ENCODE measurements around the gene RUFY3.
A peak's percentile ranks its signal among the peaks of the same experiment; 100 is the strongest.

Gene RUFY3

DNA sequence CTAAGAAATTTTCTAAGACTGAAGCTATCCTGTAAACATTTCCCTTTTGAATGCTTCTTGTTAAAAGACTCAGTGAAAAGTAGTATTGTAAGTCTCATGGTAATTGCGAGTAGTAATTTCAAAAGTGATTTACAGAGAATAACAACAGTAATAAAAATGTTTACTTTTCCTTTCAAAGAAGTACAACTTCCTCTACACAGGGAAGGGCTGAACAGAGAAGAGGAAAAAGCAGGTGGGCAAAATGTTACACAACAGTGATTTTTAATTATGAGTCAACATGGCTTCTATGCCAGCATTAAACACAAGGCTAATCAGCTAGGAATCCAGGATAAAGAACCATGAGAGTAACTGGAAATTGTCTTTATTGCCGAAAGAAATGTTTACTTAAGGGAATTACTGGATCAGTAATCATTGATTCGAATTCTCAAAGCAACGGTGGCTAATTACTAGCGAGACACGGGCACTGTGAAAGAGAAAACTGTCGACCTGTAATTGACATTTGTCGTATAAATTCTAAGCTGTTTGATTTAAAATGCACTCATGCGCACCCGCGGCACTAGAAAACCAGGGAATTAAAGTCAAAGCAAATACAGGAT, 18.0 kb upstream of the RUFY3 start:
- Histone ChIP-seq H3K4me2 (ENCODE audit: low read length) (peak overlapping the region; percentile 81), H2AK5ac (ENCODE audit: low read length) (no peak overlapping the region), H3K4ac (ENCODE audit: low read depth, low read length) (no peak overlapping the region), H2BK15ac (replicated peaks; ENCODE audit: low read depth) (peak overlapping the region; percentile 39), H3K36me3 (ENCODE audit: control insufficient read depth, insufficient read depth, low read length) (no peaks in the 10 kb centered on the region), H4K8ac (ENCODE audit: low read depth, low read length) (peak overlapping the region; percentile 93), H4K5ac (ENCODE audit: low read length) (no peak overlapping the region), H2BK120ac (ENCODE audit: low read depth, low read length) (no peak overlapping the region), H3K9ac (ENCODE audit: low read length) (peak overlapping the region; percentile 88), H3K18ac (ENCODE audit: low read length) (peak overlapping the region; percentile 52), H3K27ac (ENCODE audit: low read depth, low read length) (peak overlapping the region; percentile 97), H3K4me1 (ENCODE audit: control insufficient read depth, low read depth, low read length) (peaks cover 2% of the 10 kb centered on the region), H3K4me3 (ENCODE audit: low read length) (peak overlapping the region; percentile 63), H3K27me3 (ENCODE audit: insufficient read depth, low read length, poor library complexity) (no peaks in the 10 kb centered on the region), H3K23ac (ENCODE audit: low read length) (peak overlapping the region; percentile 81), H3K56ac (ENCODE audit: low read length) (peak overlapping the region; percentile 93), H3K79me2 (ENCODE audit: control insufficient read depth, insufficient read depth, low read length) (peaks cover 9% of the 10 kb centered on the region), H3K79me1 (ENCODE audit: low read length) (no peaks in the 10 kb centered on the region), H2BK5ac (ENCODE audit: low read length) (no peak overlapping the region)
- DNase-seq: no peak
- WGBS (ENCODE audit: extremely low coverage, insufficient coverage, low lambda C conversion rate): no CpG with 5 or more reads among the region's 11 CpGs

DNA sequence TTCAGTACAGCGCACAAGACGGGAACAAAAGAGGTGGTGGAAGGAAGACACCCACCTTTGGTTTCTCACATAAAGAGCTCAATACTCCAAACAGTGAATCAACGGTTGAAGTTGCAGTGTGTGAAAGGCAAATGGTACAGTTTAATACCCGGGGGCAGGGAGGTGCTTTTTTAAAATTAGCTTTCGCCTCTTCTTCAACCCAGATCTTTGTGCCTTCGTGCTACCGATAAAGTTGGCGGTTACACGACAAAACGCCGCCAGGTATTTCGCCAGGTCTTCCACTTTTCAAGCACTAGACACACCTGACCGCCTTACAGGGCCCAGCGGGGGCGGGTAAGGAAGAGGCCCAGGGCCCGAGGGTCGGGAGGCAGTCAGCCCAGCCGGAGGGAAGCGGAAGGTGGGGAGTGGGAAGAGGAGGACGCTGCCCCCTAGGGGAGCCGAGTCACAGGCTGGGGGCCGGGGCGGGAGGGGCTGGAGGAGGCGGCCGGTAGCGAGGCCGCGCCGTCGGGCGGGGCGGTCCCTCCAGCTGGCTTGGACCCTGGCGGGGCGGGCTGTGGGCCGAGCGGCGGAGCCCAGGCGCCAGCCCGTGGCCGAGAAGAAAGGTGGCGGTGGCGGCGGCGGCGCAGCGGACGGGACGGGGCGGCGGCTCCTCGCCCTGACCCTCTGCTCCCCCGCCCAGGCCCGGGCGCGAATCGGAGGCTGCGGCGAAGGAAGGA, 17.4 kb upstream of the RUFY3 start:
- no peaks in the 10 kb centered on the region for H3K79me1 ChIP-seq (ENCODE audit: low read length)
- H3K79me2 ChIP-seq (ENCODE audit: control insufficient read depth, insufficient read depth, low read length): peaks cover 9% of the 10 kb centered on the region
- peak overlapping the region; percentile 21 for H2BK5ac ChIP-seq (ENCODE audit: low read length)
- peak overlapping the region; percentile 81 for H3K4me2 ChIP-seq (ENCODE audit: low read length)
- peak overlapping the region; percentile 88 for H3K9ac ChIP-seq (ENCODE audit: low read length)
- no CpG with 5 or more reads among the region's 58 CpGs for WGBS (ENCODE audit: extremely low coverage, insufficient coverage, low lambda C conversion rate)
- H3K36me3 ChIP-seq (ENCODE audit: control insufficient read depth, insufficient read depth, low read length): no peaks in the 10 kb centered on the region
- H3K4me1 ChIP-seq (ENCODE audit: control insufficient read depth, low read depth, low read length): peaks cover 2% of the 10 kb centered on the region
- peak overlapping the region; percentile 97 for H3K27ac ChIP-seq (ENCODE audit: low read depth, low read length)
- H4K8ac ChIP-seq (ENCODE audit: low read depth, low read length): peak overlapping the region; percentile 93
- no peak overlapping the region for H4K5ac ChIP-seq (ENCODE audit: low read length)
- peak overlapping the region; percentile 75 for H3K4ac ChIP-seq (ENCODE audit: low read depth, low read length)
- no peak overlapping the region for H2BK120ac ChIP-seq (ENCODE audit: low read depth, low read length)
- H2BK15ac ChIP-seq (replicated peaks; ENCODE audit: low read depth): peak overlapping the region; percentile 39
- H2AK5ac ChIP-seq (ENCODE audit: low read length): no peak overlapping the region
- peak overlapping the region; percentile 81 for H3K23ac ChIP-seq (ENCODE audit: low read length)
- peak overlapping the region; percentile 94 for H3K56ac ChIP-seq (ENCODE audit: low read length)
- peak overlapping the region; percentile 95 for H3K18ac ChIP-seq (ENCODE audit: low read length)
- DNase-seq: peak; percentile 95
- H3K4me3 ChIP-seq (ENCODE audit: low read length): peak overlapping the region; percentile 83
- H3K27me3 ChIP-seq (ENCODE audit: insufficient read depth, low read length, poor library complexity): no peaks in the 10 kb centered on the region

DNA sequence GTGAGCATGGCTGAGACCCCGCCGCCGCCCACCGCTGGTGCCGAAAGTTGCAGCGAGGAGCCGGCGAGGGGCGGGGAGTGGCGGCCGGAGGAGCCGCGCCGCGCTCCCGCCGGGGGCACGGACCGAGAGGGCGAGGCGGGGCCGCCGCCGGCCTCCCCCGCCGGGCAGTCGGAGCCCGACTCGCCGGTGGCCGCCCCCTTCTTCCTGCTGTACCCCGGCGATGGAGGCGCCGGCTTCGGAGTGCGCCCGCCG, 16.9 kb upstream of the RUFY3 start:
- Histone ChIP-seq H3K4me3 (ENCODE audit: low read length) (peak overlapping the region; percentile 83), H3K56ac (ENCODE audit: low read length) (peak overlapping the region; percentile 94), H3K23ac (ENCODE audit: low read length) (no peak overlapping the region), H3K4ac (ENCODE audit: low read depth, low read length) (peak overlapping the region; percentile 75), H4K8ac (ENCODE audit: low read depth, low read length) (no peak overlapping the region), H2BK120ac (ENCODE audit: low read depth, low read length) (no peak overlapping the region), H3K4me1 (ENCODE audit: control insufficient read depth, low read depth, low read length) (peaks cover 2% of the 10 kb centered on the region), H2AK5ac (ENCODE audit: low read length) (no peak overlapping the region), H3K4me2 (ENCODE audit: low read length) (no peak overlapping the region), H3K18ac (ENCODE audit: low read length) (peak overlapping the region; percentile 95), H4K5ac (ENCODE audit: low read length) (no peak overlapping the region), H3K27me3 (ENCODE audit: insufficient read depth, low read length, poor library complexity) (no peaks in the 10 kb centered on the region), H2BK15ac (replicated peaks; ENCODE audit: low read depth) (no peak overlapping the region), H3K27ac (ENCODE audit: low read depth, low read length) (peak overlapping the region; percentile 97), H3K79me1 (ENCODE audit: low read length) (peaks cover 2% of the 10 kb centered on the region), H2BK5ac (ENCODE audit: low read length) (no peak overlapping the region), H3K79me2 (ENCODE audit: control insufficient read depth, insufficient read depth, low read length) (peaks cover 10% of the 10 kb centered on the region), H3K36me3 (ENCODE audit: control insufficient read depth, insufficient read depth, low read length) (no peaks in the 10 kb centered on the region), H3K9ac (ENCODE audit: low read length) (peak overlapping the region; percentile 85)
- WGBS (ENCODE audit: extremely low coverage, insufficient coverage, low lambda C conversion rate): no CpG with 5 or more reads among the region's 39 CpGs
- DNase-seq: no peak

DNA sequence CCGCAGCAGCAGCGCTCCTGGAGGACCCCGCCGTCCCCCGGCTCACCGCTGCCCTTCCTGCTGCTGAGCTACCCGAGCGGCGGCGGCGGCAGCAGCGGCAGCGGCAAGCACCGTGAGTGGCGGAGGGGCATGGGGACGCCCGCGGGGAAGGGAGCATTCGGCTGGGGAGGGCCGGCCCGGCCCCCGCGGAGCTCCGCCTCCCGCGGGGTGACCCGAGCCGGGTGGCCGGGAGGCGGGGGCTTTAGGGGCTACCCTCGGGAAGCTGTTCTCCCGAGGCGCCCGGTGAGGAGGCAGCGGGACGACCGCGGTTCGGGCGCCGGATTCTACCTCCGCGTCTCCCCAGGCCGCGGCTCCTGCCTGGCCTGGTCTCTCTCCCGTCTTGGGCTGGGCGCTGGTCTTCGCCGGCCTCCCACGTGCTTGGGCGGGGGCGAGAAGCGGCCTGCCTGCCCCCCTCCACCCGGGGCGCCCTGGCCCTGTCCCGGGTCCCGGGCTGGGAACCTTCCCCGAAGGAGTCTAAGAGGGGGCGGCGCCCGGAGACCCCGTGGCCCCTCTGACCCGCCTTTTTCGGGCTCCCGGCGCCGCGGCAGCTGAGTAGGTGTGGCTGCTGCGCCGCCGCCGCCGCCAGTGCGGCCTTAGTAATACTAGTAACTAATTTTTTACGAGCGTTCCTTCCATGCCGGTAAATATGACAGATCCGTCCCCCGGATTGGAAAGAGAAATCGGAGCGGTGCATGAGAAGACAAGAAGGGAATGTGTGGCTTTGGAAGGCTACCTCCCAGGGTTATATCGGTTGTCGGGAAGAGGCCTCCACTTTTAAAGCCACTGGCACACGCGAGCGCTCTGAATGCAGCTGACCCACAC, 16.4 kb upstream of the RUFY3 start:
- no CpG with 5 or more reads among the region's 86 CpGs for WGBS (ENCODE audit: extremely low coverage, insufficient coverage, low lambda C conversion rate)
- peak overlapping the region; percentile 75 for H3K4ac ChIP-seq (ENCODE audit: low read depth, low read length)
- no peaks in the 10 kb centered on the region for H3K36me3 ChIP-seq (ENCODE audit: control insufficient read depth, insufficient read depth, low read length)

DNA sequence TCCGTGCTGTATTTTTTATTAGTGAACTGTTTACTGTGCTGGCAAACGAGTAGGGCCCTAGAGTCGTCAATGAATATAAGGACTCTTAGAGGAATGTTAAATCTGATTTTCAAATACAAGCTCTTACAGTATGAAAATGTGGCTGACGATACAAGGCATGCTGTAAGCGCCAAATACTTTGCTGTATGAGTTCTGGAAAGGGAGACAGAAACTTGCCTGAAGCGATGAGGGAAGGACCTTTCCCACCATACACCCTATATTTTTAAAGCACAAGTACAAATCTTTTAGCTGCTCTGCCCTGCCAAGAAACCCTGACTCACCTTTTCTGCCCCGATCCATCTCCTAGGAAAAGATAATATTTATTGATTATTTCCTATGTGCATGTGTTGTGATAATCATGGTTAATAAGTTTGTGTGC, 15.7 kb upstream of the RUFY3 start:
- WGBS (ENCODE audit: extremely low coverage, insufficient coverage, low lambda C conversion rate): no CpG with 5 or more reads among the region's 7 CpGs
- Histone ChIP-seq H3K27ac (ENCODE audit: low read depth, low read length) (peak overlapping the region; percentile 97), H3K79me1 (ENCODE audit: low read length) (peaks cover 2% of the 10 kb centered on the region), H3K4me2 (ENCODE audit: low read length) (peak overlapping the region; percentile 81), H3K27me3 (ENCODE audit: insufficient read depth, low read length, poor library complexity) (no peaks in the 10 kb centered on the region), H3K56ac (ENCODE audit: low read length) (peak overlapping the region; percentile 94), H3K23ac (ENCODE audit: low read length) (no peak overlapping the region), H3K4me3 (ENCODE audit: low read length) (peak overlapping the region; percentile 83), H2BK15ac (replicated peaks; ENCODE audit: low read depth) (no peak overlapping the region), H2BK120ac (ENCODE audit: low read depth, low read length) (no peak overlapping the region), H3K79me2 (ENCODE audit: control insufficient read depth, insufficient read depth, low read length) (peaks cover 11% of the 10 kb centered on the region), H4K5ac (ENCODE audit: low read length) (no peak overlapping the region), H3K9ac (ENCODE audit: low read length) (peak overlapping the region; percentile 85), H3K36me3 (ENCODE audit: control insufficient read depth, insufficient read depth, low read length) (no peaks in the 10 kb centered on the region), H2BK5ac (ENCODE audit: low read length) (no peak overlapping the region), H3K18ac (ENCODE audit: low read length) (no peak overlapping the region), H4K8ac (ENCODE audit: low read depth, low read length) (no peak overlapping the region), H2AK5ac (ENCODE audit: low read length) (no peak overlapping the region), H3K4ac (ENCODE audit: low read depth, low read length) (no peak overlapping the region), H3K4me1 (ENCODE audit: control insufficient read depth, low read depth, low read length) (peaks cover 2% of the 10 kb centered on the region)
- no peak for DNase-seq

More for the DNA sequence above, 16.4 kb upstream of the RUFY3 start:
- Histone ChIP-seq H4K5ac (ENCODE audit: low read length) (no peak overlapping the region), H3K79me1 (ENCODE audit: low read length) (peaks cover 2% of the 10 kb centered on the region), H2BK15ac (replicated peaks; ENCODE audit: low read depth) (no peak overlapping the region), H3K4me1 (ENCODE audit: control insufficient read depth, low read depth, low read length) (peaks cover 2% of the 10 kb centered on the region), H2AK5ac (ENCODE audit: low read length) (no peak overlapping the region), H3K4me3 (ENCODE audit: low read length) (peak overlapping the region; percentile 83), H3K27ac (ENCODE audit: low read depth, low read length) (peak overlapping the region; percentile 97), H2BK120ac (ENCODE audit: low read depth, low read length) (no peak overlapping the region), H3K27me3 (ENCODE audit: insufficient read depth, low read length, poor library complexity) (no peaks in the 10 kb centered on the region), H3K79me2 (ENCODE audit: control insufficient read depth, insufficient read depth, low read length) (peaks cover 11% of the 10 kb centered on the region), H2BK5ac (ENCODE audit: low read length) (no peak overlapping the region), H3K4me2 (ENCODE audit: low read length) (peak overlapping the region; percentile 81), H3K9ac (ENCODE audit: low read length) (peak overlapping the region; percentile 85), H3K56ac (ENCODE audit: low read length) (peak overlapping the region; percentile 94), H3K18ac (ENCODE audit: low read length) (peak overlapping the region; percentile 95), H4K8ac (ENCODE audit: low read depth, low read length) (no peak overlapping the region), H3K23ac (ENCODE audit: low read length) (no peak overlapping the region)
- DNase-seq: peak; percentile 84
